Right lung (tissue), 10 donors: ENCODE results near the gene RHOD. TPM values are rescaled to one million over a fixed set of nuclear protein-coding genes. Genes with fewer than 3 reads are reported as not detected.

Experiments used
- DNase-seq, 2 donors: peaks; one replicate each; pipeline ENCODE4 v3.0.0-alpha.2; 2013
- long read RNA-seq, 8 donors: transcript quantifications; one replicate each; lab custom pipeline, GENCODE V29; 2026
- polyA plus RNA-seq, 5 donors: library from polyadenylated mRNA; unstranded; fragments of 120-200 nt; gene quantifications; one replicate each; pipeline versions ENCODE4 v1.2.1 to v1.2.3, GENCODE V29; 2013; ENCODE audit warnings: inconsistent platforms in 1 of 5, low replicate concordance in 1 of 5; ENCODE audit not compliant: insufficient read length in 5 of 5, insufficient read depth in 1 of 5

Gene RHOD, protein sequence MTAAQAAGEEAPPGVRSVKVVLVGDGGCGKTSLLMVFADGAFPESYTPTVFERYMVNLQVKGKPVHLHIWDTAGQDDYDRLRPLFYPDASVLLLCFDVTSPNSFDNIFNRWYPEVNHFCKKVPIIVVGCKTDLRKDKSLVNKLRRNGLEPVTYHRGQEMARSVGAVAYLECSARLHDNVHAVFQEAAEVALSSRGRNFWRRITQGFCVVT
- polyA plus RNA-seq, result 10 to 100 TPM in 2 of 5 donors, 1 to 10 TPM in 3; 8.5 to 19.3 (median 9.2) TPM
- long read RNA-seq, donor 1, transcript RHOD-201 (5 exons, 1,129 nt), result major isoform, 12 of 13 reads
- long read RNA-seq, donor 1, partial matches to known transcripts, result 0 of 13 reads
- long read RNA-seq, donor 1, other reads (novel, unspliced or antisense), result 0 of 13 reads
- long read RNA-seq, donor 2, partial matches to known transcripts, result 0 of 2 reads
- long read RNA-seq, donor 2, other reads (novel, unspliced or antisense), result 0 of 2 reads
- long read RNA-seq, donor 3, transcript RHOD-201 (5 exons, 1,129 nt), result major isoform, 9 of 17 reads
- long read RNA-seq, donor 3, partial matches to known transcripts, result 8 of 17 reads
- long read RNA-seq, donor 3, other reads (novel, unspliced or antisense), result 0 of 17 reads
- long read RNA-seq, donor 4, partial matches to known transcripts, result 0 of 3 reads
- long read RNA-seq, donor 4, other reads (novel, unspliced or antisense), result 0 of 3 reads
- long read RNA-seq, donor 5, transcript RHOD-201 (5 exons, 1,129 nt), result major isoform, 9 of 10 reads
- long read RNA-seq, donor 5, partial matches to known transcripts, result 0 of 10 reads
- long read RNA-seq, donor 5, other reads (novel, unspliced or antisense), result 0 of 10 reads
- long read RNA-seq, donor 6, transcript RHOD-201 (5 exons, 1,129 nt), result major isoform, 11 of 11 reads
- long read RNA-seq, donor 6, partial matches to known transcripts, result 0 of 11 reads
- long read RNA-seq, donor 6, other reads (novel, unspliced or antisense), result 0 of 11 reads
- long read RNA-seq, donor 7, transcript RHOD-201 (5 exons, 1,129 nt), result major isoform, 12 of 12 reads
- long read RNA-seq, donor 7, partial matches to known transcripts, result 0 of 12 reads
- long read RNA-seq, donor 7, other reads (novel, unspliced or antisense), result 0 of 12 reads
- long read RNA-seq, donor 8, result 0 reads

DNA sequence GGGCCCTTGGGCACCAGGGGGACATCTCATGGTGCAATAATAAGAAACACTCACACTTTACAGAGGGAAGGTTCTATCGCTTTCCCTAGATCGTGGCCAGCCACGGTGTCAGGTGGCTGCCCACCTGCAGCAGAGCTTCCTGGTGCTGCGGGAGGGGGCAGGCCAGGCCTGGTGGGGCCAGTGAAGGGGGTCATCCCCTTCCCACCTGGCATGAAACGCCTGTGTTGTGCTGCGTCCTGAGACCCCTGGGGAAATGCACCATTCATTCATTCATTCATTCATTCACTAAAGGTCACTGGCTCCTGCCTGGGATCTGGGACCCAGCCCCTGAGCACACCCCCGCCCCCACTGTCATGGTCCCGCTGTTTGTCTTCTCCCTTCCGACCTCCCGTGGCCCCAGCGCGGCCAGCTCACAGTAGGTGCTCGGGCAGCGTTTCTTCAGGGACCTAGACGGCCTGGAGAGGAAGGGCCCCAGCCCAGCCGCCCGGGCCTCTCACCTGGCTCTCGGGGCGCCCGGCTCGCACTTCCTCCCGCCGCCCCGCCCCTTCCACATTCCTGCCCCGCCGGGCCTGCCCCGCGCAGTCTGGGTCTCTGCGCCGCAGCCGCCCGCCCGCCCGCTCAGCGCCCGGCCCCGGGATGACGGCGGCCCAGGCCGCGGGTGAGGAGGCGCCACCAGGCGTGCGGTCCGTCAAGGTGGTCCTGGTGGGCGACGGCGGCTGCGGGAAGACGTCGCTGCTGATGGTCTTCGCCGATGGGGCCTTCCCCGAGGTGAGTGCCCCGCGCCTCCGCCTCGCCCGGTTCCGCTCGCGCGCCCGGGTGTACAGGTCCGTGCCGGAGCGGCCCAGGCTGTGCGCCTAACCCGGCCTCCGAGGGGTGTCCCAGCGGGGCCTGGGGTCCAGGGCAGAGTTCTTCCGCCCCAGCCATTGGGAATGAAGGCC, at the start of gene RHOD:
Gene RHOD (plus strand): TSS at position 581 of the 938 bp plus-strand sequence. CDS start 56 bp downstream, at position 637.
- DNase-seq, result no peak

DNA sequence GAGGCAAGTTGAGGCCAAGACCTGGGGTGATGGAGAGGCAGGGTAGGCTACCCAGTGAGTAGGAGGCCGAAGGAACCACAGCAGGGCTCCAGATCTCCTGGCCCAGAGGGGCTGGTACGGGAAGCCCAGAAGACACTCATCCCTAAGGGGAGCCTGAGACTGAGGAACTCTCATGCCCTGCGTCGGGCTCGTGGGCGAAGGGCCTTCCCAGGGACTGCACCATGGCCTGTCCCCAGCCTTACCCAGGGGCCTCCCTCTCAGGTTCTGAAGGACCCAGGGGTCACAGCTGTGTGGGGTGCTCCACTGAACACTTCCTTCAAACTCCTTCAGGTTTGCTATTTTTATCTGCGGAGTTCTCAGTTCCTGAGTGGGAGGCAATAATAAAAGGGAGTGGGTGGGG, 49.5 kb upstream of the RHOD start:
- no peak for DNase-seq

DNA sequence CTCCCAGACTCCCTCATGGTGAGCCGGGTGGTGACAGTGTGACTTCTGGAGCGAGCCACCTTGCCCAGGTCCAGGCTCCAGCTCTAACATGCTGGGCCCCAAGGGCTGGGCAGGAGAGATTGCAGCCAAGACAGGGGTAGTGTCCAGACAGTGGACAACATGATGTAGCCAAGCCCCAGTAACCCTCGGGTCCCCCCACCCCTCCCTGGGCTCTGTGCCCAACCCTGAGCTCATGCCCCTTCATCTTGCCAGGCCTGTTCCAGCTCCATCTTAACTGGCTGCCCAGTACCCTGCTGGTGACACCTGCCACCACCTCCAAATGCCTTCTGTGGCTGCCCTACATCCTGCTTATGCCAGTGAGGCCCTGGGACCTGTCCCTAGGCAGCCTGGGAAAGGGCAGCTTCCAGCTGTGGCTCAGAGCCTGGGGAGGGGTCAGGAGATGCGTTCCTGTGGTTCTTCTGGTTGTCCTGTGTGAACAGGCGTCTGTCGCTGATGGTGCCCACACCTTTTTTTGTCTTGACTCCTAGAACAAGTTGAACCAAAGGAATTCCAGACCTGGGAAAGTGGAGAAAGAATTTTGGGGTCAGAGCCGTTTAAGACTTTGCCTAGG, 46.2 kb upstream of the RHOD start:
- no peak for DNase-seq

DNA sequence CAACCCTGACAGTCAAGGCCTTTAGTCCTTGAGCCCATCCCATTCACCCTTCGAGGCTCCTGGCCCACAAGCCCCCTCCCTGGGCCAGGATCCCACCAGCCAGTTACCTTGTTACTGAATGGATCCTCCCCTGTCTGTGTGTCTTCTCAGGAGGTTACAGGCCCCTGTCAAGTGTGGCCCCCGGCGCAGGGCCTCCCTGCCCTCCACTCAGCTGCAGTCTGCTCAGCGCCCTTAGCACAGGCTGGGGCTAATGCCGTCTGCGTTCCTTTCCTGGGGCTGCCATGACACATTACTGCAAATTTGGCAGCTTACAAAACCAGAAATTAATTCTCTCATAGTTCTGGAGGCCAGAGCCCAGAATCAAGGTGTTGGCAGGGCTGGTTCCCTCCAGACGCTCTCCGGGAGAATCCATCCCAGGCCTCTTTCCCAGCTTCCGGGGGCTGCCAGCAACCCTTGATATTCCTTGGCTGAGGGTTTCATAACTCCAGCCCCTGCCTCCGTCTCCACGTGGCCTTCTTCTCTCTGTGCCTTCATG, 43.1 kb upstream of the RHOD start:
- DNase-seq, result no peak

DNA sequence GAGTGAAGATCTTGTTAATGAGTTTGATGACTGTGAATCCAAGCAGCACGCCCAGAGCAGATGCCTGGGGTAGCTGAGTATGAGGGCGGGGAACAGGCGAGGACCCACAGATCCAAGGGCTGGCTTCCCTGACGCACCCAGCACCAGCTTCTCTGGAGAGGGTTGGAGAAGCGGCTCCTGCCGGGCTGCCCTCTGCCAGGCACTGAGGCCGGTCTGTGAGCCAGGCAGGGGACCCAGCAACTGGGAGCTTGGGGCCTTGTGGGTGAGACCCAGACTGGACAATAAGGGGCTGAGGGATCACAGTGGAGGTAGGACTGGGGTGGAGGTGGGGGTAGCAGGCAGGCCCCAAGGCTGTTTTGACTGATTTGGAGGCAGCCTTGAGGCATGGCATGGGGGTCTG, 42.3 kb upstream of the RHOD start:
- no peak for DNase-seq

DNA sequence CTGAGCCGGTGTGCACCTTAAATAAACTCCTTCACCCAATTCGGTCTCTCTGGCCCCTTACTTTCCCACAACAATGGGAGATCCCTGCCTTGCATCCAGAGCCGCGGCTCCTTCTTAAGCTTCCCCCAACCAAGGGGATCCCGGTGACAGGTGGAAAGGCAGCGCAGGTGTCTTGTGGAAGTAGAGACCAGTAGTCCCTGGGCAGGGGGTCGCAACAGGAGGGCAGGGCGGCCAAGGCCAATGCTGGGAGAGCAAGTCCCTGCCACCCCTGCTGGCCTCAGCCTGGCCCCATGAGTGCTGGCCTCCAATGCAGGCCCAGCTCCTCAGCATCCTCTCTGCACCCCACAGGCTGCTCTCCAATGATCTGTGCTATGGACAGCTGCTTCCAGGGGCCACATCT, 41.6 kb upstream of the RHOD start:
- no peak for DNase-seq

DNA sequence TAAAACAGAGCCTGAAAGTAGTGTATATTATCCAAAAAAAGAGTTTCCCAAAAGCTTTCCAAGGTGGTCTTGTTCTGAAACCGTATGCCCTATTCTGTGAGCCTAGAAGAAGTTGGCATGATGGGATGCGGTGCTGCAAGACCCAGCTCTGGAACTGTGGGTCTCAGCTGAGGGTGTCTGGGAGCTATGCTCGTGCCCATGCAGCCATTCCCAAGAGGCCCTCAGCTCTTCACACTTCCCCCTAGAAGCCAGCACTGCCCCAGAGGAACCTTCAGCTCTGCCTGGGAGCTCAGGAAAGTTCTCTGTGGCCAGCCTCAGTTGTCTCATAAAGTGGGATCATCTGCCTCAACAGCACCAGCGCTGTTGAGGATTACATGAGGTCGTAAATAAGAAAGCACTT, 40.1 kb upstream of the RHOD start:
- no peak for DNase-seq

DNA sequence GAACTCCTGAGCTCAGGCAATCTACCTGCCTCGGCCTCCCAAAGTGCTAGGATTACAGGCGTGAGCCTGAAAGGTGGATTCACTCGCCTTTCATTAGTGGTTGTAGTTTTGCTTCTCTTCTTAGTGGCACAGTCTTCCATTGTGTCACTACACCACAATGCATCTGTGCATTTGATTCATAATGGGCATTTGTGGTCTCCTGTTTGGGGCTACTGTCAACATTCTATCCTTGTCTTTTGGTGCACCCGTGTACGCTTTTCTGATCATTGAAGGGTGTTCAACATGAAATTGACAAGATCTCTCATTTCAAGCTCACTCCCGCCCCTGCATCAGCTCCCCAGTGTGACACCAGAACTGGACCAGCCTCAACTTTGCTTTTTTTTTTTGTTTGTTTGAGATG, 35.7 kb upstream of the RHOD start:
- no peak for DNase-seq

DNA sequence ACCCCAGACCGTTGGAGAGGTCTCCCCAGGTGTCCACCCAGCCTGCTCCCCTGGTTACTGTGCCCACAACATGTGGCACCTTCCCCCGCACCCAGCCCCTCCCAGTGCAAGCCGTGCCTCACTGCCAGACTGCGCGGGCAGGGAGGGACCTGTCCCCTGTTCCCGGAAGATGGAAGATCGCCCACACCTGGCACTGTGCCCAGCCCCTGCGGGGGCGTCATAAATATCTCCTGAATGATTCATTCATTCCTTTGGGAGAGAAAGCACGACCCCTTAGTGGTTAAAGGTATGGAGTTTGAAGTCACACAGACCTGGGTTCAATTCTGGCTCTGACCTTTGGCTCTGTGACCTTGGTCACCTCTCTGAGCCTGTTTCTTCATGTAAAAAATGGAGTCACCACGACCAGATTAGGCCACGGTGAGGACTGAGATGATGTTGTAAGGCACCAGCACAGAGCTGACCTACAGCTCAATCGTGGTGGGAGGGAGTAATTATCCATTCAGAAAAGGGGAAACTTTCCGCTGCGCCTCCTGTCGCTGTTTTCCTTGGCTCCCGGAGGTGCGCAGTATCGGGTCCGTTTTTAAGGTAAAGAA, 34.2 kb upstream of the RHOD start:
- no peak for DNase-seq

DNA sequence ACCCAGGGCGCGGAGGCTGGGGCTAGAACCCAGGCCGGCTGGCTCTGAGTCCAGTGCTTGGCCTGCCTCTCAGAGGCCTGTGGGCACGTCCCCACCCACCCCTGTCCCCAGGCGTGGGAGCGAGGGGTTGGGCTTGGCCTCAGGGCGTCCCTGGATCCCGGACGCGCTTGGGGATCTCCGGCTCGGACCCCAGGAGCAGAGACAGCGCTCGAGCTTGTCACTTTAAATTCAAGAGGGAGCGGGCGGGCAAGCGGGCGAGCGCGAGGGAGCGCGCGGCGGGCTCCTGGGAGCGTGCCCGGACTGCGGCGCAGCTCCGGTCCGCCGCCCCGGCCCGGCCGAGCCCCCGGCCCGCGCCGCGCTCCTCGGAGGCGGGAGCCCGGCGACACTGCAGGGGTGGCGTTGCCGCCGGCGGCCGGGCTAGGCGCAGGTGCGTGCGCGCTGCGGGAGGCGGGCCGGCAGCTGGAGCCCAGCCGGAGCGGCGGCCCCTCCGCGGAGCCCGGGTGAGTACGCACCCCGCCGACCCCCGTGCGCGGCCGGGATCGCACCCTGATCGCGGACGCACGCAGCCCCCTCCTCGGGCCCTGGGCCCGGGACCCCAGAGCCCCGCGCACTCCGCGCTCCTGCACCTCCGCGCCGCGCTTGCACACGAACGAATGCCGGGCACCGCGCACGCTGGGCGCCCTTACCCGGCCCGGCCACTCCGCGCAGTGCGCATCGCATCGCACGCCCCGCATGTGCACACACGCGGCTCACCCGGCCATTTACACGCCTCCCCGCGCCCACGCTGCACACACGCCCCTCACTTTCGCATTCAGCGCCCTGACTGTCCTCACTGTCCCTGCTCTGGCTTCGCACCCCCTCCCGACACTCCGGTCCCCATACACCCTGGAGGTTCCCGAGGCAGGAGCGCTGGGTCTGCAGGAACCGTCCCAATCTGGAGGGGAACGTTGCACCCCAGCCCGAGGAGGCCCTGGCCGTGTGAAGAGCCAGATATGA, 33.4 kb upstream of the RHOD start, which contains the start of gene SYT12:
Gene SYT12 (plus strand): TSS at position 174 of the 996 bp plus-strand sequence. CDS start 7,011 bp downstream, outside the sequence.
- DNase-seq, result no peak

DNA sequence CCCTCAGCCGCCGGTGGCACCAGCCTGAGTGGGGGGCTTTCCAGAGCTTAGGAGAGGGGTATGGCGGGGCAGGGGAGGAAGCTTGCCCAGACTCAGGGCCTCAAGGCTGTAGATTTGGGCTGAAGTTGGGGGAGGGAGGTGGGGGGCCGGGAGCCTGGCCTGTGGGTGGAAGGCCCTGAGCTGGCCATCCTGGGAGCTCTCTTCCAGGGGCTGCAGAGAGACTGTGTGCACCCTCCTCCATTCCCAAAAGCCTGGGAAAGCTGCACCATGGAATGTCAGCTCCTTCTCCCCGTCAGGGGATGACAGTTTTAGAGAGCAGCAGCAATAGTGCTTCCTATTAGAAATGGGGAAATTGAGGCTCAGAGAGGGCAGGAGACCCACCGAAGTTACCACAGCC, 32.7 kb upstream of the RHOD start:
- DNase-seq, result no peak

DNA sequence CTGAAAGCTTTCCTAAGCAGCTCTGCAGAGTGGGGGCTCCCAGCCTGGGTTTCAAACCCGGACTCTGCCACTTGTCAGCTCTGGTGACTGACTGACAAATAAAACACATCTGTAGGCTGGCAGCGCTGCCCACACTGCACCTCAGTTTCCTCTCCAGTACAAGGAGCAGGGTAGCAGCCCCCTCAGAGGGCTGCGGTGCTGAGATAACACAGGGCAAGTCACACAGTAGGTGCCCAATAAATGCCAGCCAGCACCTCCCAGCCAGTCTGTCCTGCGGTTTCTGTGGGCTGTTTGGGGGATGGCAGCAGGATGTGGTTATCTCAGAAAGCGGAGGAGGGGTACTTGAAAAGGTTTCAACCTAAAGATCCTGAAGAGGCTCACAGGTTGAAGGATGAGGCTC, 32.2 kb upstream of the RHOD start:
- DNase-seq, result no peak

DNA sequence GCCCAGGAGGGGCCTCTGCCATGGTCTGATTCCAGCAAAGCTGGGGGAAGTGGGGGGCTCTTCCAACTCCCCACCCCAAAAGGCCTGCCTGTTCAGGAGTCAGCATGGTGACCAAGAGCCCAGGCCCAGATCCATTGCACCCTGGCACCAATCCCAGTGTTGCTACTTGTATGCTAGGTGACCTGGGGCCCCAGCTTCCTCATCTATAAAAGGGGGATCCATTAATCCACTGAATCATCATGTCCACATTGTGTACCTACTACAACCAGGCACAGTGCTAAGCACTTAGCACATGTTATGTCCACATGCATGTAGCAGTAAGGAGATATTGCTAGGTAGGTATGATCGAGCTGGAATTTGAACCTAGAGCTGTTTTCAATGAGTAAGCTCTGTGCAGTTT, 31.7 kb upstream of the RHOD start:
- DNase-seq, result no peak

DNA sequence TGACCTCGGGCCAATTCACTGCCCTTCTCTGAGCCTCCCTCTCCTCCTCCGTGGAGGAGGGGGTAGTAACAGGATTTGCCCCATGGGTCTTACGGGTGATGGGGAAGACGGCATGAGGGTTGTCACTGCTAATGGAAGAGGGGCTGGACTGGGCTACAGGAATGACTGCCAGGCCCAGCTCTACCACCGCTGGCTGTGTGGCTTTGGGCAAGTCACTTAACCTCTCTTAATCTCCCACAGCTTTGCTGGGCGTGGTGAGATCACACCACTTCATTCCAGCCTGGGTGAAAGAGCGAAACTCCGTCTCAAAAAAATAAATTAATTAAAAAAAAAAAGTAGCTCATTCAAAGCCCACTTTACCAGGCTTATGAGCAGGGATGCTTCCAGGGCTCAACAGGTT, 30.9 kb upstream of the RHOD start:
- DNase-seq, result no peak

DNA sequence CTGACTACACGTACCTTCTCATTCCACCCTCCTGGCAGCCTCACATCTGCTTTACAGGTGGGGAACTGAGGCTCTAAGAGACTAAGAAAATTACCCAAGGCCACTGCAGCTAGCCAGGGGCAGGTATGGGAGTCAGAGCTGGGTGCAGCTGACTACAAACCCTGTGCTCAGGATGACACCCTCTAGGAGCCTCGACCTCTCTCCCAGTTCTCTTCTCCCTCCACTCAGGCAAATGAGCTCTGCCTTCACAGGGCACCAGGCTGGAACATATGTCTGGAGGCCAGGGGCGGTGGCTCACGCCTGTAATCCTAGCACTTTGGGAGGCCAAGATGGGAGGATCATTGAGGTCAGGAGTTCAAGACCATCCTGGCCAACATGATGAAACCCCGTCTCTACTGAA, 29.7 kb upstream of the RHOD start:
- DNase-seq, result no peak

DNA sequence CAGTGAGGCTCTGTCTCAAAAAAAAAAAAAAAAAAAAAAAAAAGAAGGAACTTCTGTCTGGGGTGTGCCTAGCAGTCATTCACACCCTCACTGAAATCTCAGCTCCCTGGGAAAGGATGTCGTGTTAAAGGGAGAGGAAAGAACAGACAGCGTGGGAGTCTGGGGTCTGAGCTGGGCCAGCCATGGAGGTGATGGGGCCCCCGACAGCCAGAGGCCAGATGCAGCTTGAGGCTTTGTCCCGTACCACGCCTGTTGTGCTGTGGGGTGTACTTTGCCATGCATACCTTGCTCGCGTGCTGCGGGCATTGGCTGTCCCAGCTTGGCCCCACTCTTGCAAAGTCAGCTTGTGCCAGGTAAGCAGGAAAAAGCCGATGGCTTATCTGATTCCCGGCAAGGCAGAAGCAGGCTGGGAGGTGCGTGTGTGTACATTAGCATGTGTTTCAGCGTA, 29.1 kb upstream of the RHOD start:
- no peak for DNase-seq

DNA sequence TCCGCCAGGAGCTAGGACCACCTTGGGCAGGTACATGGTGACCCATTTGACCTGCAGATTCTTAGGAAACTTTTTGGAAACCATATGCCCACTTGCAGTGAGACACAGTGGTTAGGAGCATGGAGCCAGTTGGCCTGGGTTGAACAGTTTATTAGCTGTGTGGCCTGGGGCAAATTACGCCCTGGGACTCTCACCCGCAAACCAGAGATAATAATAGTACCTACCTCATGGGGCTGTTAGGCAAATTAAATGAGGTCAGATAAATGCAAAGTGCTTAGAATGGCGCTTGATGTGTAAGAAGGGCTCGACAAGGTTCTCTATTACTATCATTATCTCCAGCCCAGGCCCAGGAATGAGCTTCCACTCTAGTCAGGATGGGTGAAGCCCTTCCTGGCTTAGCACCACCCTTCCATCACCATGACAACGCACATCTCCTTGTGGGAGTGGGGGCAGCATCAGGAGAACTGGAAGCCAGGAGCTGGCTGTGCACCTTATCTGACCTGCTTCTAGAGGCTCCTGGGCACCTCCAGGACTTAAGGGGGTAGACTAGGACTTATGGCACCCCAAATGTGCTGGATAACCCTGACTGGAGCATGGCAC, 28.6 kb upstream of the RHOD start:
- DNase-seq, result no peak

DNA sequence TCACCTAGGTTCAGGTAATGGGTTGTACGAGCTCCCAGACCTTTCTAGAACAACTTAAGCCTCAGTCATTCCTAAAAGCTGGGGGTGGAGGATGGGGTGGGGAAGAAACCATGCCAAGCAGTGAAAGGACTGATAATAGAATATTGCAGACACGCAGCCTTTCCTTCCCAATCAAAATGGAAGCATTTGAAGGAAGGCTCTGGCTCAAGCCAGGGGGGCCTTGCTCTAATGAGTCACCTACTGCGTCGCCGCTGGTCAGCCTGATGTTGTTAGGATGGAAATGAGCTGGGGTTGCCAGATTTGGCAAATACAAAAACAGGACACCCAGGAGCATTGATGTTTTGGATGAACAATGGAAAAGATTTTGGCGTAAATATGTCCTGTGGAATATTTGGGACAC, 27.5 kb upstream of the RHOD start:
- no peak for DNase-seq
